GM21447 (cell line): ENCODE data around the gene FHIT.

Experiments
- ATAC-seq: cut with Tn5 transposase; IDR thresholded peaks from one replicate; pipeline ENCODE4 v1.9.1; 2021; ENCODE audit not compliant: unreplicated experiment

The FHIT gene

DNA sequence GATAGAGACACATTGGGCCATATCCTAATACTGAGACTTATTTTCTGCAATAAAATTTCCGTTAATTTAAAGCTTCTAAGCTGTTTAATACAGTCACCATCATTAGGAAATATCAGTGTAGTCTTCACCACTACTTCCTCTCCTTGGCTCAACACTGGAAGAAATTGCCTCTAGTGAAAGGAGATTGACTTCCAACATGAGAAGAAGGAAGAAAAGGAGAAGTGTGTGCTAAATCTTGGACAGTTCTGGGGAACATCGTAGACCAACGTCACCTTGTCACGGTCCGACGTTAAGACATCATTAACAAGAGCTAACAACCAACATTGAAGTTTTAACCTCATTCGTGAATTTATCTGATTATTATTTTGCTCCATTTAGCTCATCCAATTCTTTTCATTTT is 1214.4 kb downstream of the FHIT start:
- no peak for ATAC-seq

DNA sequence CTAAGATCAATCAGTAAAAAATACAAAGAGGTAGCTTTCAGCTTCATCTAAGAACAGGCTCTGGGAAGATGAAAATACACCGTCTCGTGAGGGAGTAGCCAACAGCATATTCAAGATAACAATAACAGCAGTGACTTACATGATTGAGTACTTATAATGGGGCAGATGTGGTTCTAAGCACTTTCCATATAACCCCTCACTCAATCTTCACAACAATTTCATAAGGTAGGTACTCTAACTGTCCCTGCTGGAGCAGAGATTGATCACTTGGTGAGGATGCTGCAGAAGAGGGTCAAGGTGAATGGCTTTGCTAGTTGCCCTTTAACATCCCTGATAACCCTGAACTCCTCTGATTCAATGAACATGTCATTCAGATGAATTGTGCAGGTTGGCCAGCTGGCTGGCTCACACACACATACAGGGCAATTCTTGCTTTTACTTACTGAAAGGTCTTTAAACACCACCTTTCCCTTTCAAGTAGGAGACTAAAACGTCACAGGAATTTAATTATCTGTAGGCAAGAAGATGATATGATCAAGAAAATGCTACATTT is 1217.3 kb downstream of the FHIT start:
- ATAC-seq, result no peak

DNA sequence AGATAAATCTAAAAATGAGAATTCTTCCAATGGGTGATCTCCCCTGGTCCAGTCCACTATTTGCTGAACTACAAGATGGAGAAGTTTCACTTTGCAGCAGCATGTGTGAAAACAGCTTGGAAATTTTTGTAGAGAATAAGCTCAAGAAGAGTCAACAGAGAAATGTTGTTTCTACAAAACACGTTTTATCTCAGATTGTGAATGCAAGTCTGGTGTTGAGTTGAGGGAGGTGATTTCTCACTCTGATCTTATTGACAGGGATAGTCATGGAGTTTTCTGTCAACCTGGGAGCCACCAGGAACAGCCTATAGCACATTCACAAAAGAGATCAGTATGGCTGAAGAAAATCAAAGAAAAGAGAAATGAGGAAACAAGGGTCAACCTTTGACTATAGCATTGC is 1220.3 kb downstream of the FHIT start:
- ATAC-seq, result no peak

DNA sequence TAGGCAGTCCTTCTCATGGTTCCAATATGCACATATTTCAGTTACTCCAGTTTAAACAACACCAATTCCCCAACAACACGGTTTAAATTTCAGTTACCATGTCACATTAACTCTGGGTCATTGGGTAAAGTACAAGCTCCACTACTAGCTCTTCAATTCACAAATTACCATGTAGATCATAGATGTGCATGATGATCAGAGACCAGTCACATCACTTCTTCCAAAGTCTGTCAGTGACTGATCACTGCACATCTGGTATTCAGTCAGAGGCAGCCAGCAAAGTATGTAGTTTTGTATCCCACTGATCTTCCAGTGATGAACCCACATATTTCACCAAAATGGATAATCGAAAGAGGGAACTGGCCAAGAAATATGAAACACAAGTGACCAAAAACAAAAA is 1223.0 kb downstream of the FHIT start:
- ATAC-seq, result no peak

DNA sequence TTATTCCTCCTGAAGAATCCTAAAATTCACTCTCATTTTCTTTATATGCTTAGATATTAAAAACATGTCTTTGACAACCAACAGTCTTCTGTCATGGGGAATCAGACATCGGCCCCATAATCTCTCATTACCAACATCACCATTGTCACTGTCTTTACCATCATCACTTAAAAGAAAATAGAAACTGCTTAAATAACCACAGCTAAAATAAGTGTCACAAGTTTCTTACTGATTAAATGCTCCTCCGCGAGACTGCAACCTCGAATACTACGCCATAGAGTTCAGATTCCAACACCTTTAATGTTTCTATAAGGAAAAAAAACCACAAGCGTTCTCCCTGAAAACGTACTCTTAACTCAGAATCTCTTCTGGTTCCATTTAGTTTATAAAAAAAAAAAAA is 1223.9 kb downstream of the FHIT start:
- ATAC-seq, result no peak

DNA sequence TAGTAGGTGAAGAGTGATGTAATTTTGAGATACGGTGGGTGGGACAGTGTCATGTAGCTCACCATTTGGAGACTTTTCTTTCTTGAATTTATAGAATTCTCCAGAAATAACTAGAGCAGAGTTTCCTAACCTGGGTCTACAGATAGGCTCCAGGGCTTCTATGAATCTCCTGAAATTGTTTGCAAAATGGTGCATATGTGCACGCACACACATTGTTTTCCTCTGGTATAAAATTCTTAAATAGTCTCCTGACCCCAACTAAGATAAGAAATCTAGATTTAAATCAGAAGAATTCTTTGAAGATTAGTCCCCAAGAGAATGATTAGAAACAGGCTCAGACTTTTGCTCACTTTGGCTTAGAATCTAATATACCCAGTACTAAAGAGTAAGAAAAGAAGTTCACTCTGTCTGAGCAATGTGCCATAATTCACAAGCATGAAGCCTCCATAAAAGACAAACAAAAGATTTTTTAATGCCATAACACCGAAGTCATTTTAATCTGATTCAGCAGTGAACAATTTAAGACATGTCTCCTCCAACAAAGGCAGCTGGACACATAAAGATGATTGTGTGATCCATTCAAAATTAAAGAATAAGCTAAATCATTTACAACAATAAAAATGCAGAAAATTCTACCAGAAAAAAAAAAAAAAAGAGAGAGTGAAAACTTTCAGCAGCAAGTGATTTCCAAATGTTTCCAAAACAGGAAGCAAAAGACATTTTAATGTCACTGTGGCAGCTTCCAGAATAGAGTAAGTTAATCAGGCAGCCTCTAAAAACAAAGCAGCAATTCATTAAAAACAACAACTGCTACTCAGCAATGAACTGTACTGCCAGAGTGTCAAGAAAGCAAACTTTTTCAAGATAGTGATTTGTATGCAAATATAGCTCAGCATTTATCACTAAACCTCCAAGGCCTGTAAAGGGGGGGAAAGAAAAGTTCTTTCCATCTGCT is 1225.9 kb downstream of the FHIT start:
- no peak for ATAC-seq

DNA sequence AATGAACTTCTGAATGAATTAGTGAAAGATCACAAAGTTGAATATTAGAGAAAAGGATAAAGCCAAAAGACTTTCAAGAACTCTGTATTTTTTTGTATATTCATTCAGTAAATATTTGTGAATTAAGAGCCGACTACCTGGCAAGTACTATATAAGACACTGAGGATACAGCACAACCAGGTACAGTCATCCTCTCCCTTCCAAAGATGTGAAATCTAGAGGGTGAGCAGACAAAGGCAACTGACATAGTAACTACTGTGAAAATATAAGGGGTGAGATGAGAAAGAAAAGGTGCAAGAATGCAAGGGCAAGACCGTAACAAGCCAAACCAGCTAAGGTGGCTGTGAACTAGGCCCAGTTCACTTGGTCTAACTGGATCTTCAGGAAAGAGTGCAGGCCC is 1226.9 kb downstream of the FHIT start:
- no peak for ATAC-seq

DNA sequence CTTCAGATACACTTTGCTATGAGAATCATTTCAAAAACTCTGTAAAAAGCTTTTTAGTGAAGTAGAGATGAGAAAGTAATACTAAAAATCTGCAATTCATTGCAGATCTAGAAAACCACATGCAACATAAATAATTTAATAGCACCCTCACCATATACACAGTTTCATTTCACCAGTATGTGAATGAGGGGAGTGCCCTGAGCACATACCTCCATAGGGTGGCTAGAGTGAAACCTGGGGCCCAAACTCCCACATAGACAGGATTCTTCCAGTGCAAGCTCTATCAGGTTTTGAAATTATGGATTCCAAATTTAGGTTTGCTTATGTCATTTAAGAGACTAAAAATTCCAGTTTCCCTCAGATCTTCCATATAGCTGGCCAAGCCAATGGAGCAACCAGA is 1228.1 kb downstream of the FHIT start:
- no peak for ATAC-seq

DNA sequence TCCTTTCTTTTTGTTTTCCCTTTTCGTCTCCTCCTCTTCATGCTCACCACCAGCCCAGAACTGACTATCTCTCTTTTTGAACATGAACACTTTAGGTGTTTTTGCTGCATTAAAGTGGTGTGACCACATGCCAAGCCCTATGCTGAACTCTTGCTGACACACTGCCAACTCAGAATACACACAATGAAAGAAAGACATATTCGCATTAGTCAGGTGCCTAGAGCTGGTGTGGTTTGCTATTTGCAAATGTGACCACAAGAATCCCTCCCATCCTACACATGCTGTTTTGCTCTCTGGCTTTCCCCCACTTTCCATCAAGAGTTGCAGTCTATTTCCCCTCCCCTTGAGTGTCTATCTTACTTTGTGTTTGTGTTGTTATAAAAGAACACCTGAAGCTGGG is 1233.6 kb downstream of the FHIT start:
- ATAC-seq, result peak; percentile 74

DNA sequence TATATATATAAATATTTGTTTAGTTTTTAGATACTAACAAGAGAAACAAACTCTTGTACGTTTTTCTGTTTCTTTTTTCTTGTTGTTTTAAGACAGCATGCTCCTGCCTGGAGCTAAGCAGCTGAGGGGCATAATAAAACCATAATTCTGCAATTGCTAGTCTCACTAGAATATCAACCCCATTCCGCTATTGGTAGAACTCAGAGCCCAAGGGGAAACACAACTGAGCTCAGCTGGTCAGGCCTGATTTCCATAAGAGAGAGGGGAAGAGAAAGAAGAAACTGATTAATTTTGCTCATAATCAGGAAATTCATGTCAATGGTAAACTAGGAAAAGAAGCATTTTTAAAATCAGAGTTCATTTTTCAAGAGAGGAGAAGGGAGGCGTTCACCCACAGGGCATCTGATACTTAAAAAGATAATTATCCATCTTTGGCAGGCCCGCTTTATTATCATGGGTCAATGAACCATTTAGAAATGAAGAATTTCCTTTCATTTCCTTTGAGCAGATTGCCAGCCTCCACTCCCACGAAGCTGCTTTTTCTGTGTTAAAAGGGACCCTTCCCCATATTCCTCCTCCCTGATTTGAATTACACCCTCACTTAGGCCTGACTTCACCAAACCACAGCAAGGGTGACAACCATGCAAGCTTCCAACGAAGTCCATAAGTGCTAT is 1236.1 kb downstream of the FHIT start:
- ATAC-seq, result no peak

DNA sequence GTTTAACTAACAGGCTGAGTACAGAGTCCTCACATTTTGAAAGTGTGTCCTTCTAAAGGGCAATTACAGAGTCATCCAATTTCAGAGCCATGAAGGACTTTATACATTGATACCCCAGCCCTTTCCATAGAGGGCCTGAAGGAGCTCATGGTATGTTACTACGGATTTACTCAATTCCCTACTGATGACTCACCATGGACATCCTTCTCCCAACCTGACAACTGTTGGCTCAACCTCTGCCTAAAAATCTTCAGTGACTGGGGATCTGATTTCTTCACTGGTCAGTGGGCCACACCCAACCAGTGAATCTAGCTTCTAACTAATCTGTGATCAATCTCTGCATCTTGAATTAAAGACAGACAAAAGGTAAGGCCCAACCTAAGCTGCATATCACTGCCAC is 1238.0 kb downstream of the FHIT start:
- no peak for ATAC-seq

DNA sequence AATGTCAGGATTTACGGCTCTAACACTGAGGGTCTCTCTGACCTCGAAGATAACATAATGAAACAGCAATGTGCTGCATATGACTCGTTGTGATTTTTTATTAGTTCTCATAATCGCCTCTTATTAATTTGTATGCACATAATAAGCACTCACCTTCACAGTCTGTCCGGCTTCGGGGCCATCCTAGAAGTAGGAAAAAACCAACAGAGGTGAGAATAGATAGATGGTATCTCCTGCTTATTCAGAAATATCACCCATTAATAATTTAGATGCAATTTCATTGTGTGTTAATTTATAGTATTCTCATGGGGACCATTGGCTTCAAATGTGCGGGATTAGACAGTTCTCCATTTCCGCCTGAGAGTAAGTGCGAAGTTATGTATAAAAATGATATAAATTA is 1240.0 kb downstream of the FHIT start:
- ATAC-seq, result no peak

DNA sequence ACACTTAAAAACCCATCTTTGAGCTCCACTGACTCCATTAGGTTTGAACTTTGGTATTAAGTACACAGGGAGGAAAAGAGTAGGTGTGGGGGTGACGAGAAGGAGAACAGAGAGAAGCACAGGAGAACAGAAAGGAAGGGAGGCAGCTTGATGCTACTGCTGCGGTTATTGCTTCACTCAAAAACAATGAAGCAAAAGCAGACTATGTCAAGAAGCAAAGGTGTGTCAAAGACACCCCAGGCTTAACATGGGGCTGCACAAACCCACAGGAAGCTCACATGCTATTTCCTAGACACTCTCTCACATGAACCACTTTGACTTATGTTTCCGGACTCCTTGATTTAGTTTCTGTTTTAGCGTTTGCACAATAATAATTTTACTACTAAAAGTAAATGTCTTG is 1240.5 kb downstream of the FHIT start:
- peak; percentile 88 for ATAC-seq

DNA sequence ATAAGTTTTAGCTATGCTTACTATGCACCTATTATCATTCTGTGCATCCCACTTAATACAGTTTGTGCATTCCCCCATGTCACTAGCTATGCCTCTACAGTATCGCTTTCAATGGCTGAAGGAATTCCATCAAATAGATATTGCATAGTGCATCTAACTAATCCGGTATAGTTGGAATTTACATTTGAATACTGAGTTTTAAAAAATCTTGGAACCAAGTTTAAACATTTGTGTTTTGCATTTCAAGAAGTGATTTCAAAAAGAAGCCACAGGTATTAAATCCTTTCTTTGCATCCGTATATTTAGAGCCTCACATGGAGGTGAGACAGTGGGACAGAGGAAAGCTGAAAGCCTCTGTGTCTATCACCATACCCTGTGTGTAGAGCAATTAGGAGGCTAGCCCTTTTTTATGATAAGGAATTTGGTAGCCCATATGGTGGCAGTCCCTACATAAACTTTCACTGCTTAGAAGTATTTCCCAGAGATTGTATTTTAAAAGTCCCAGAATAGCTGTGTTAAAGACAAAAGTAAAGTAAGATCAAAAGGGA is 1241.2 kb downstream of the FHIT start:
- ATAC-seq, result no peak

DNA sequence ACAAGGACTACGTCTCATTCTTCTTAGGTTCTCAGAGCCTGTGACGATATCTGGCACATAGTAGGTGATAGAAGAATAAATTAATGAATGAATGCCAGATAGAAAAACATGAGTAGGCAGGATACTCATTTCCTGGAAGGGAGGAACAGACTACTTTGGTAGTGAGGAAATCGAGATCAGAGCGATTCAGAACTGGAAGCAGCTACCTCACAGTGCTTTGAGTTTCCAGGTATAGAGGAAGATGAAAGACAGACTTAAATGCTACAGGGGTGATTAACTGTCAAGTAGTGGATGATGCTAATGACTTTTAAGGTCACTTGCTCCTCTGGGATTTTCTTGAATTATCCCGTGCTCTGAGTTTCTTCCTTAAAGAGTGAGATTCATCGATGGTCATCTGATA is 1249.9 kb downstream of the FHIT start:
- no peak for ATAC-seq

DNA sequence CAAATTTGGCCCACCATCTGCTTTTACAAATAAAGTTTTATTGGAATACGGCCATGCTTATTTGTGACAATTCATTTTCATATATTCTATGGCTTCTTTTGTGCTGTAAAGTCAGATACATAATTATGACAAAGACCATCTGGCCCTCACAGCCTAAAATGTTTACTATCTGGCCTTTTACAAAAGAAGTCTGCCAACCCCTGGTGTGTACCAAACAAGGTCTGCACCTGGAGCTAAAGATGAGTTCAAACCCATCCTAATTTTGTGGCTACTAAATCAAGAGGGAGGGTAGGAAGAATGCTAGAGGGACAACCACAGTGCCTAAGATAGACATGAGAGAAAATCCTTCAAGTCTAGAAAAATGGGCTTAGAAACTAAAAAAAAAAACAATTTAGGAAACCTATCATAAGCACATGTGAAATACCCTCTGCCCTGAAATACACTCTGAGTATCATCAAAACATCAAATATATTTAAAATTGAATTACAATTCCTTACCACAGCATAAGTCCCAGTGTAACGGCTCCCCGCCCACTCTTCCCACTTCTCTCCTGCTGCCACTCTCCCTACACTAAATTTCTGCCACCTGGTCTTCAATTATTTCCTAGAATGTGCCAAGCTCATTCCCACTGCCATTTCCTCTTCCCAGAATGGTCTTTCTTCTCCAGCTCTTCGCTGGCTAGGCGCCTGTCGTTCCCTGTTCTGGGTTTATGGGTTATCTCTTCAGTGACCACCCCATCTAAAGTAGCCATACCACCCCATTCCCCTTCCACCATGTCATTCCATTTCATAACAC is 1250.7 kb downstream of the FHIT start:
- no peak for ATAC-seq

DNA sequence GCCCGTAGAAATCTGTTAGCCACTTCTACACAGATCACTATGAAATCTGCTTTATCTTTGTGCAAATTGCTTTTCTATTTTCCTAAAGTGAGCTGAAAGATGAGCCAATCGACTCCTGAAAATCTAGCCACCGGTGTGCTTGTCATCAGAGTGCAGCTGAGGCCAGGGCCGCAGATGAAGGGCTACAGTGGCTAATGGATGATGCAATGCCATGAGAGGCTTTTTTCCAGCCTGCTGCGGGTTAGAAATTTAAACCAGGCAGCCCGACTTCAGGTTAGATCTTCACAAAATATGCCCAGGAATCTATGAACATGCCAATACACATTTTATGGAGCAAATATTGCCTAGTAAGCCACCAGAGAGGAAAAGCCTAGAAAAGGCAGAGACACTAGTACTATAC is 1253.2 kb downstream of the FHIT start:
- no peak for ATAC-seq

DNA sequence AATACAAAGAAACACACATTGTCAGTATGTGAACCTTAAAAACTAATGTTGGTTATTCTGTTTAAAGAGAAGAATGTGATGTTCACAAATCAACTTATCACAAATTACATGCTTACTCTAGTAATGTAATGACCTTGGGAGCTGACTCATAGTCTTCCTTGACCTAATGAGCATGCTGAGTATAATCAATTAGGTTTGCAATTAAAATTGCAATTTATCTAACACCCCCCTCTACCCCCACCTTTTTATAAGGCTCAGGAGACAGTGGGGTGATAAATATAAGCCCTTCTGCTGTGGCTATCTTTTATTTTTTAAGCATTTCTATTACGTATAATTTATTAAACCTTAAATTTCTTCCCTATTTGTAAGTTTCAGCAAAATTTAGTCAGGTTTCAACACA is 1253.7 kb downstream of the FHIT start:
- no peak for ATAC-seq

DNA sequence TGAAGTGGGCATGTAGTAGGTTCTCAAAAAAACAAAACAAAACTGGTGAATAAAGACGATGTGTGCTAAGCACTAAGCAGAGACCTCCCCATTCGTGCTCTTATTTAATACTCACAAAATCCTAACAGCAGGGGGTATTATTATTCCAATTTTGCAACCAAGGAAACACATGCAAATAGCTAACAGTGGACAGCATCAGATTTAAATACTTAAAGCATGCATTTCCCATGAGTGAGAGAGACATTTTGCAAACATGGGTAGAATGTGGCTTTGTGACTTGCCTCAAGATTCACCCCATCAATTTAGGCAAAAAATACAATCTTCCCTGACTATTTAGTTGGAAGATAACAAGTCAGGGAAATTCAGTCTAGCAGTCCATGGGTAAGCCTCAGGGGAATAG is 1255.2 kb downstream of the FHIT start:
- no peak for ATAC-seq

DNA sequence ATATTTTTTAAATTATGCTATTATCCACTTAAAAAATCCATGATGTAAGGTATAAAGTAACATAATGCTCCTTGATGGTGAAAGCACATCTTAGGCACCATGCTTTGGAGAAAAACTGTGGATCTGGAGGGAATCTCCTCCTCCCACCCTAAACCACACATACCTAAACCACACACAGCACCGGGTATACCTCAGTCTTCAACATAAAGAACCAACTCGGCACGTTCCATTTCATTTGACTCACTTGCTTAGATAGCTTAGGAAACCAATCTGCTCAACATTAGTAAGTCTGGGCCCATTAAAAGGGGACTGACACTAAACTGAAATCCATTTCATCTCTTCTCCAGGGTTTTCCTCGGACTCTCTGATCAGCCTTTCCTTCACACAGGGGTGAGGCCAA is 1255.7 kb downstream of the FHIT start:
- no peak for ATAC-seq

DNA sequence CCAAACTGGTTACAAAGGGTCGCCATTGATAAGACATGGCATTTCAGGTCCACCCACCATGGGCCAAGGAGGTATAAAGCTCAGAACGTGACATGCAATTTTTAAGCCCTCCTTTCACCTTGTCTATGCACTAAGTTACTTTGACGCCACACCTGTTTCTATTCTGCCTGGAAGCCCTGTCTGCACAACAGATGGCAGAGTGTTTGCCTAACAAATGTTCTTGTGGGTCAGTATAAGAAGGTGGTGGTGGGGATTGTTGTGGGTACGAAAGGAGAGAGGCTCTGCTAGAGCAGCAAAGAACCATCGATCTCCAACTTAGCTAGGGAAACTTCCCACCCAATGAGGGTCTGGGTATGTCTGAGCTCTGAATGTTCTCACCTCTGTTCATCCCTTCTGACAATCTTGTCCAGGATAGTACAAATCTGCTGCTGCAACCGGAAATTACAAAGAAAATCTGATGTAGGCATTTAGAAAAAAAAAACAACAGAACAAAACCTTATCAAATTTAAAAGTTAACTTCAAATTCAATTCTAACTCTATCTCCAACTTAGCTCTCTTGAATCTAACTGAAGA is 1256.4 kb downstream of the FHIT start:
- ATAC-seq, result no peak
